Activated naive CD8-positive, alpha-beta T cell treated with anti-CD3 and anti-CD28 coated beads for 36 hours (primary cell): ENCODE results near the gene ANKRD52. TPM values are rescaled to one million over a fixed set of nuclear protein-coding genes. Genes with fewer than 3 reads are reported as not detected.
A peak's percentile ranks its signal among the peaks of the same experiment; 100 is the strongest.

Experiments
- DNase-seq: peaks from one replicate; pipeline ENCODE4 v3.0.0; 2021
- H3K27ac Mint-ChIP-seq: one replicate; pipeline ENCODE4 v1.8.0; 2022; ENCODE audit warnings: mild to moderate bottlenecking, moderate library complexity, mixed read lengths
- H3K27me3 Mint-ChIP-seq: one replicate; pipeline ENCODE4 v1.8.0; 2022; ENCODE audit warnings: mild to moderate bottlenecking, mixed read lengths
- H3K36me3 Mint-ChIP-seq: one replicate; pipeline ENCODE4 v1.8.0; 2021; ENCODE audit warnings: mild to moderate bottlenecking, mixed read lengths
- H3K4me1 Mint-ChIP-seq: one replicate; pipeline ENCODE4 v1.8.0; 2021; ENCODE audit warnings: mixed read lengths
- H3K4me3 Mint-ChIP-seq: one replicate; pipeline ENCODE4 v1.8.0; 2022; ENCODE audit warnings: mild to moderate bottlenecking, moderate library complexity, mixed read lengths
- H3K9me3 Mint-ChIP-seq: one replicate; pipeline ENCODE4 v1.8.0; 2022; ENCODE audit warnings: mixed read lengths
- total RNA-seq, 2 experiments: library from RNA; stranded (reverse); gene quantifications; one replicate each; pipeline ENCODE4 v1.2.3, GENCODE V29; 2021

Gene ANKRD52
- total RNA-seq, 2 experiments from 2014 or later = 41.9 to 47.0 TPM

- DNase-seq = no peak
- Mint-ChIP-seq H3K9me3 (no peaks in the 10 kb centered on the region), H3K27me3 (peaks cover 4% of the 10 kb centered on the region), H3K36me3 (peaks cover 9% of the 10 kb centered on the region), H3K4me3 (no peak overlapping the region), H3K4me1 (peaks cover 25% of the 10 kb centered on the region), H3K27ac (no peak overlapping the region)
Observed at GRCh38 chr12:56192582-56192981, 65.6 kb downstream of the ANKRD52 start.

GRCh38 chr12:56190695-56191155 is 67.5 kb downstream of the ANKRD52 start:
- H3K27me3 Mint-ChIP-seq = peaks cover 4% of the 10 kb centered on the region
- H3K4me3 Mint-ChIP-seq = peak overlapping the region; percentile 96
- H3K36me3 Mint-ChIP-seq = peaks cover 19% of the 10 kb centered on the region
- no peaks in the 10 kb centered on the region for H3K9me3 Mint-ChIP-seq
- no peak for DNase-seq
- peaks cover 33% of the 10 kb centered on the region for H3K4me1 Mint-ChIP-seq
- H3K27ac Mint-ChIP-seq = peak overlapping the region; percentile 97

DNA sequence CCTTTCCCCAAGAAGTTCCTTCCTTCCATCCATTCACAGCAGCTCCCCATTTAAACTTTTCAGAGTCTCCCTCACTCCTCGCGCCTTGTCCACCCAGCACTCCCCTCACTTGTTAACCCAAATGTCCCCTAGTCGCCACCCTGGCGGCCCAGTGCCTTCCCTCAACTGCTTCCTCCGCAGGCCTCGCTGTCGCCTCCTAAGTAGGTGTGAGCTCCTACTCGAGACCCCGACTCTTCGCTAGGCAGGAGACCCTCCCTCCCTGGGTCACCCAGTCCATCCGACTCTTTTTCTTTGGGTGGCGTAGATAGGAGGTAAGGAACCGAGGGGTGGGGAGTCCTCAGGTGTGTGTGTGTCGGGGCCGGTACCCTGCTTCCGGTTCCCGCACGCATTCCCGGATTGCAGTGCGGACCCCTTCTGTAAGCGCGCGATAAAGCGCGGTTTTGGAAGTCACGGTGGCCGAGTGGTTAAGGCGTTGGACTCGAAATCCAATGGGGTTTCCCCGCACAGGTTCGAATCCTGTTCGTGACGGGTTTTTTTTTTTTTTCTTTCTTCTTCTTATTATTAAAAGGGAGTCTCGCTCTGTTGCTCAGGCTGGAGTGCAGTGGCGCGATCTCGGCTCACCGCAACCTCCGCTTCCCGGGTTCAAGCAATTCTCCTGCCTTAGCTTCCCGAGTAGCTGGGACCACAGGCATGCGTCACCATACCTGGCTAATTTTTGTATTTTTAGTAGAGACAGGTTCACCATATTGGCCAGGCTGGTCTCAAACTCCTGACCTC is 68.1 kb downstream of the ANKRD52 start:
- H3K4me1 Mint-ChIP-seq = peaks cover 34% of the 10 kb centered on the region
- peaks cover 4% of the 10 kb centered on the region for H3K27me3 Mint-ChIP-seq
- peak; percentile 90 for DNase-seq
- H3K4me3 Mint-ChIP-seq = peak overlapping the region; percentile 96
- H3K27ac Mint-ChIP-seq = peak overlapping the region; percentile 97
- peaks cover 21% of the 10 kb centered on the region for H3K36me3 Mint-ChIP-seq
- no peaks in the 10 kb centered on the region for H3K9me3 Mint-ChIP-seq

DNA sequence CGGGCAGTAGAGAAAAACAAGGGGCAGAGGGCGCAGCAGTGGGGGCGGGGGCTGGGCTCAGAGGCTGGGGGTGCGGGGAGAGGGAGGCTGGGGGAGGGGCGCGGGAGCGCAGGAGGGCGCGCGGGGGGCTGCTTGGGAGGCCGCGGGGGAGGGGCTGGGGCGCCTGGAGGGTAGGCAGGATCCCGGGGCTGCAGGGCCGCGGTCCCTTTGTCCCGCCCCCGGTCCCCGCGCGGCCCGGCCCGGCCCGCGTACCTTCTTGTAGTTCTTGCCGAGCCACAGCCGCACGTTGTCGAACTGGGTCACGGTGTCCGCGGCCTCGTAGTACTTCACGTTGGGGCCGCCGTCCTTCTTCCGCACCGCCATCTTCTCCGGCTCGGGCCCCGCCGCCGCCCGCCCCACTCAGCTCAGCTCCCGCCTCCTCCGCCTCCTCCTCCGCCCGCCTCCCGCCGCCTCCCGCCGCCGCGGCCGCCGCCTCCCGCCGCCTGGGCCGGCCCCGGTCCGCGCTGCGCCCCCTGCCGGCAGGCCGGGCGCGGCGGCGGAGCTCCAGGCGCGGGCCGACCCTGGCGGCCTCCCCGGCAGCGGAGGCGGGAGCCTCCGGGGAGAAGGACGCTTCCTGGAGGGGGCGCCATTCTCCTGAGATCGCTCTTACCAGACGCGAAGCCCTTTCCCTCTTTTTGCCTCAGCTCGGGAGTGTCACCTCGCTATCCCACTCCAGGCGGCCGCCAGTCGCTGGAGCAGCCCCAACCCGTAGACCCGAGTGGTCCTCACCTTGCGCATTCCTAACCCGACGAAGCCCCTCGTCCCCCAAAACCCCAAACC is 68.9 kb downstream of the ANKRD52 start, which contains the start of gene SMARCC2:
TSS of gene SMARCC2 (minus strand) at position 385 of the 819 bp plus-strand sequence. CDS start at position 363, 22 bp downstream.
- peak within 1 kb of the TSS; percentile 96 for H3K4me3 Mint-ChIP-seq
- no peaks in the 10 kb centered on the region for H3K9me3 Mint-ChIP-seq
- H3K4me1 Mint-ChIP-seq = peaks cover 34% of the 10 kb centered on the region
- H3K27ac Mint-ChIP-seq = peak within 1 kb of the TSS; percentile 97
- H3K27me3 Mint-ChIP-seq = peaks cover 4% of the 10 kb centered on the region
- H3K36me3 Mint-ChIP-seq = peaks cover 25% of the 10 kb centered on the region
- peak; percentile 92 for DNase-seq

- peaks cover 25% of the 10 kb centered on the region for H3K36me3 Mint-ChIP-seq
- peaks cover 34% of the 10 kb centered on the region for H3K4me1 Mint-ChIP-seq
- H3K9me3 Mint-ChIP-seq = no peaks in the 10 kb centered on the region
- peaks cover 4% of the 10 kb centered on the region for H3K27me3 Mint-ChIP-seq
- peak overlapping the region; percentile 90 for H3K4me3 Mint-ChIP-seq
- H3K27ac Mint-ChIP-seq = peak overlapping the region; percentile 81
- DNase-seq = no peak
Observed at GRCh38 chr12:56188778-56189098, 69.4 kb downstream of the ANKRD52 start.

- no peak for DNase-seq
- peak overlapping the region; percentile 81 for H3K27ac Mint-ChIP-seq
- H3K27me3 Mint-ChIP-seq = peaks cover 4% of the 10 kb centered on the region
- H3K36me3 Mint-ChIP-seq = peaks cover 25% of the 10 kb centered on the region
- no peaks in the 10 kb centered on the region for H3K9me3 Mint-ChIP-seq
- H3K4me1 Mint-ChIP-seq = peaks cover 33% of the 10 kb centered on the region
- H3K4me3 Mint-ChIP-seq = peak overlapping the region; percentile 90
Observed at GRCh38 chr12:56188131-56188777, 69.9 kb downstream of the ANKRD52 start.

Other genes with a start within 250 kb of the ANKRD52 start
- 10 to 100 TPM; 22.5 to 22.9 TPM for gene IKZF4, start 237.3 kb downstream of the ANKRD52 start, total RNA-seq
- gene RPS26, start 216.5 kb downstream of the ANKRD52 start, total RNA-seq = 10 to 100 TPM; 45.1 to 47.7 TPM
- gene ERBB3, start 178.2 kb downstream of the ANKRD52 start, total RNA-seq = under 1 TPM; 0.82 to 0.97 TPM
- gene PA2G4, start 153.8 kb downstream of the ANKRD52 start, total RNA-seq = 100 to 1,000 TPM; 552 to 588 TPM
- 1,000 to 10,000 TPM; 5,444 to 5,630 TPM for gene RPL41, start 141.8 kb downstream of the ANKRD52 start, total RNA-seq
- gene ZC3H10, start 140.1 kb downstream of the ANKRD52 start, total RNA-seq = 1 to 10 TPM; 6.9 to 7.2 TPM
- 100 to 1,000 TPM; 153 to 155 TPM for gene ESYT1, start 130.1 kb downstream of the ANKRD52 start, total RNA-seq
- 10 to 100 TPM; 67.9 to 76.2 TPM for gene MYL6B, start 105.8 kb downstream of the ANKRD52 start, total RNA-seq
- gene MYL6, start 100.0 kb downstream of the ANKRD52 start, total RNA-seq = 100 to 1,000 TPM; 751 to 777 TPM
- 10 to 100 TPM; 78.5 to 92.6 TPM for gene SMARCC2, start 68.9 kb downstream of the ANKRD52 start, total RNA-seq
- gene RNF41, start 36.5 kb downstream of the ANKRD52 start, total RNA-seq = 10 to 100 TPM; 26.4 to 31.2 TPM
- 10 to 100 TPM; 81.2 to 84.5 TPM for gene NABP2, start 34.0 kb downstream of the ANKRD52 start, total RNA-seq
- under 1 TPM; 0.44 to 0.49 TPM for gene SLC39A5, start 28.3 kb downstream of the ANKRD52 start, total RNA-seq
- gene COQ10A, start 8.6 kb upstream of the ANKRD52 start, total RNA-seq = 10 to 100 TPM in 1 of 2 experiments, 1 to 10 TPM in 1; 9.5 to 10.6 TPM
- gene CS, start 41.9 kb upstream of the ANKRD52 start, total RNA-seq = 100 to 1,000 TPM; 288 to 311 TPM
- gene CNPY2, start 57.6 kb upstream of the ANKRD52 start, total RNA-seq = 100 to 1,000 TPM; 133 to 142 TPM
- 10 to 100 TPM; 32.3 to 34.5 TPM for gene PAN2, start 75.6 kb upstream of the ANKRD52 start, total RNA-seq
- 10 to 100 TPM; 20.9 to 22.9 TPM for gene IL23A, start 80.5 kb upstream of the ANKRD52 start, total RNA-seq
- gene STAT2, start 101.7 kb upstream of the ANKRD52 start, total RNA-seq = 100 to 1,000 TPM; 101 to 102 TPM
- gene APOF, start 104.5 kb upstream of the ANKRD52 start, total RNA-seq = not detected
- gene TIMELESS, start 191.0 kb upstream of the ANKRD52 start, total RNA-seq = 10 to 100 TPM; 57.6 to 59.8 TPM
- not detected for gene MIP, start 196.3 kb upstream of the ANKRD52 start, total RNA-seq
- 1 to 10 TPM; 3.4 TPM for gene SPRYD4, start 210.2 kb upstream of the ANKRD52 start, total RNA-seq
- 1 to 10 TPM; 4.7 to 5.4 TPM for gene GLS2, start 229.8 kb upstream of the ANKRD52 start, total RNA-seq